ENCODE data around the gene ANGPTL1.

GRCh38 chr1:178874966-178875365, 4.1 kb upstream of the ANGPTL1 start:
- TF ChIP-seq CTCF (conservative IDR thresholded peaks at IDR 0.05; ENCODE audit: low read length) (no peak), EZH2phosphoT487 (IDR thresholded peaks at IDR 0.05; ENCODE audit: borderline replicate concordance, low read depth, low read length) (no peak)
